SJSA1 (cell line): ENCODE data around the gene WWOX. TPM values are rescaled to one million over a fixed set of nuclear protein-coding genes. Genes with fewer than 3 reads are reported as not detected.

Source experiments
- DNase-seq, 2 experiments: peaks; one replicate each; pipeline ENCODE4 v3.0.0-alpha.2; 2015 to 2020; ENCODE audit warnings: low spot score in 2 of 2, low read depth in 1 of 2
- H3K27ac ChIP-seq: fragments of 250-450 bp; sonication (Bioruptor Pico); 2 replicates; pipeline ENCODE4 v1.5.1; 2020; ENCODE audit warnings: mild to moderate bottlenecking, moderate library complexity
- H3K27me3 ChIP-seq: fragments of 250-450 bp; sonication (Bioruptor Pico); replicated peaks from 2 replicates; pipeline ENCODE4 v1.5.1; 2020; ENCODE audit warnings: mild to moderate bottlenecking, moderate library complexity
- H3K36me3 ChIP-seq: fragments of 250-450 bp; sonication (Bioruptor Pico); 2 replicates; pipeline ENCODE4 v1.5.1; 2020; ENCODE audit warnings: mild to moderate bottlenecking
- H3K4me1 ChIP-seq: fragments of 250-450 bp; sonication (Bioruptor Pico); replicated peaks from 2 replicates; pipeline ENCODE4 v1.6.1; 2021; ENCODE audit warnings: mild to moderate bottlenecking
- H3K4me3 ChIP-seq: fragments of 250-450 bp; sonication (Bioruptor Pico); 2 replicates; pipeline ENCODE4 v1.5.1; 2020; ENCODE audit warnings: mild to moderate bottlenecking
- H3K9me3 ChIP-seq: fragments of 250-450 bp; sonication (Bioruptor Pico); replicated peaks from 2 replicates; pipeline ENCODE4 v1.5.1; 2020; ENCODE audit warnings: mild to moderate bottlenecking
- total RNA-seq: library from RNA; depleted of rRNA; stranded (reverse); fragments of >200 nt; shearing (Covaris generic); gene quantifications from 2 replicates; pipeline ENCODE4 v1.2.3, GENCODE V29; 2014

WWOX gene
- total RNA-seq, 1 experiment from 2014 or later: 13.4 TPM

DNA sequence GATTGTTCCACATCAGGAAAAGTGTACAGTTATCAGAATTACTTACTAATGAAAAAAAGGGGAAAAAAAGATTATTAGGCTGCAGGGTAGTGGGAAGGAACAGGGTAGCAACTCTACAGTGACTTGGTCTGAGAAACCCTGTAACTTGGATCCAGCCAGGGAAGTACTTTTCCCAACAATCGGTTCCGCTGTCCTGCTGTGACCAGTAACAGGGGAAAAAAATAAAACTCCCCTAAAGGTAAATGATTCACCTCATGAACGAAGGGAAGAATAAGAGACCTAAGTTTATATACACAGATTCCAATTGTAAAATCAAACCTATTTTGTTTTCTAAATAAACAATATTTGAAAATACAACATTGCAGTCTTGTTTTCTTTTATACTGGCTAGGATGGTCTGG is 189.9 kb downstream of the WWOX start:
- DNase-seq: peak in 1 of 2 experiments; percentile 11
- H3K4me1 ChIP-seq: peaks cover 24% of the 10 kb centered on the region
- no peaks in the 10 kb centered on the region for H3K36me3 ChIP-seq
- H3K9me3 ChIP-seq: no peaks in the 10 kb centered on the region
- H3K27ac ChIP-seq: no peak overlapping the region
- no peaks in the 10 kb centered on the region for H3K27me3 ChIP-seq
- no peak overlapping the region for H3K4me3 ChIP-seq

GRCh38 chr16:78289844-78290277 is 190.4 kb downstream of the WWOX start:
- Histone ChIP-seq H3K9me3 (no peaks in the 10 kb centered on the region), H3K36me3 (no peaks in the 10 kb centered on the region), H3K27me3 (no peaks in the 10 kb centered on the region), H3K27ac (no peak overlapping the region), H3K4me1 (peaks cover 24% of the 10 kb centered on the region), H3K4me3 (no peak overlapping the region)
- no peak for DNase-seq

GRCh38 chr16:78290395-78290794 is 190.9 kb downstream of the WWOX start:
- H3K27ac ChIP-seq: no peak overlapping the region
- H3K4me3 ChIP-seq: no peak overlapping the region
- no peak for DNase-seq
- H3K27me3 ChIP-seq: no peaks in the 10 kb centered on the region
- peaks cover 24% of the 10 kb centered on the region for H3K4me1 ChIP-seq
- no peaks in the 10 kb centered on the region for H3K9me3 ChIP-seq
- no peaks in the 10 kb centered on the region for H3K36me3 ChIP-seq

DNA sequence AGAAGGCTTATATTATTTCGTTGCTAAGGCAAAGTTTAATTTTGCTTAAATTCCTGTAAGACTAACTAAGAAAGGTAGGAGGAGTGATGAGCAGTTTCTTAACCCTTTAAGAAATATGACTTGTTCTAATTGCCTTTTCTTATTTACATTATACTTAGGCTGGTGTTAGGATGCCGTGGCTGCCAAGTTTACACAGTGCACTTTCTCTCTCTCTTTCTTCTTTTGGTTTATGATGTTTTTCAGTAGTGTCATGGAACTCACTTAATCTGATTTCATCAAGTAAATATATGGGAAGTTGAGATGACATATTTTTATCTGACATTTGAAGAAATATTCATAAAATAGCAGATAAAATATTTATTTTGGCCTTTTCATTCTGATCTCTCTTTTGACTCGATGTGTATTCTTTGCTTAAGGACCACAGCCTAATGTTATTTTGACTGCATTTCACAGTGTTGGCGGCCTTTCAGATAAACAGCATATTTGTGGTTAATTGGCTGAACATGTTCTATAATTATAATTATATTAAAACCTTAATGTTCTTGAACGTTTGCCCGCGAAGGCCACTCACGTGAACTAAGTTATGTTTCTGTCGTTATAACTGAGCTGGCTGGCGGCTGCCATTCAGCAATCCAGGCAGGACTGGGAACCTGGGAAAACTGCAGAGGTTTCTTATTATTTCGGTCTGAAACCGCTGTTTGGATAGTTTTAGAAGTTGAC is 191.6 kb downstream of the WWOX start:
- Histone ChIP-seq H3K36me3 (no peaks in the 10 kb centered on the region), H3K27ac (no peak overlapping the region), H3K9me3 (no peaks in the 10 kb centered on the region), H3K4me3 (no peak overlapping the region), H3K4me1 (peaks cover 24% of the 10 kb centered on the region), H3K27me3 (no peaks in the 10 kb centered on the region)
- no peak for DNase-seq

GRCh38 chr16:78291604-78292003 is 192.2 kb downstream of the WWOX start:
- Histone ChIP-seq H3K36me3 (no peaks in the 10 kb centered on the region), H3K27ac (no peak overlapping the region), H3K27me3 (no peaks in the 10 kb centered on the region), H3K4me1 (peaks cover 24% of the 10 kb centered on the region), H3K4me3 (no peak overlapping the region), H3K9me3 (no peaks in the 10 kb centered on the region)
- no peak for DNase-seq

DNA sequence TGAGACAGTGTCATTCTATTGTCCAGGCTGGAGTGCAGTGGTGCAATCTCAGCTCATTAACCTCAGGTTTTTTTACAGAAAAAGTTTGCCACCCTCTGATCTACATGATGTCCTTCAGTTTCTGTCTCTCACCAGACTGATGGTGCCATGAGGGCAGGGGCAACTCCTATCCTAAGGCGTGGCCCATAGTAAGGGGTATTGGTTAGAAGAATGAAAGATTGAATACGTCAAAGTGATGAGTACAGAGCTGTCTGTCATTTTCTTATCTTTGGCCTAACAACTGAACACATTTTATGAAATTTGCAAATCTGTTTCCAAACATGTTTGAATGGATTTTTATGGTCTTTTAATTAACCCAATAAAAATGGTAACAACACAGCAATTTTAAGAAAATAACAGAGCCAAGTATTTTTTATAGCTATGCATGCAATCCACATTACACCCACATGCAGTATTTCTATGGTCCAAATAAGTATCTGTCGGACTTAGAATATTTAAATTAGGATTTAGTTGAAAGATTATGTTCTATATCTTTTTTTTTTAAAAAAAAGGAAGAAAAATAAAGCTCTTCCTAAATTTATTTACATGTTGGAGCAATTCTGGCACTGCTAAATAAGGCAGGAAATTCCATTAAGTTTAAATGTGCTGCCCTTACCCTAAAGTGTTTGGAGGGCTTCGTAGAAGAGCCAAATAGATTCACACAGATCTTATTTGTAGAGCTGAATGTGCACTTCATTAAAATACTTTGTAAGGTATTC is 192.8 kb downstream of the WWOX start:
- Histone ChIP-seq H3K4me3 (no peak overlapping the region), H3K27me3 (no peaks in the 10 kb centered on the region), H3K4me1 (peaks cover 24% of the 10 kb centered on the region), H3K27ac (no peak overlapping the region), H3K36me3 (no peaks in the 10 kb centered on the region), H3K9me3 (no peaks in the 10 kb centered on the region)
- DNase-seq: no peak

DNA sequence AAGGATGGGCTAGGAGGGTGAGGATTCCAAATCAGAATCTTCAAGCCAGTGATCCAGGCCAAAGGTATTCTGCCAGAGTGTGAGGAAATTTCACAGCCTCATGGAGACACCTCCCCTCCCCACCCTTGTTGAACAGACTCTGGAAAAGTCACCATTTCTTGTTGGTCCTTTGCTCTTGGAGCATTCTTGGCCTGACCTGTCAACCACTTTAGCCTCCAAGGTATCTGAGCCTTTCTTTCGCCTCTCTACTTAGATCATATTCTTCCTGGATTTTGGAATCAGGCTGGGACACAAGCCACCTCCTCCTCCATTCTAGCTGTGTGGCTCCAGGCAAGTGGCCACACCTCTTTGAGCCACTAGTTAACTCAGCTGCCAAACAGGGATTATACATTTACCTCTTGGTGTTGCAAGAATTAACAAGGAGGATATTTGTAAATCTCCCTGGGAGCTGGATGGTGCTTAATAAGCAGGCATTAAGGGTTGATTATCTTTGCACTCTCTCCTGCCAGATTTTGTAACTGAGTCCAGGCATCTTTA is 193.5 kb downstream of the WWOX start:
- Histone ChIP-seq H3K4me3 (no peak overlapping the region), H3K9me3 (no peaks in the 10 kb centered on the region), H3K27ac (no peak overlapping the region), H3K36me3 (no peaks in the 10 kb centered on the region), H3K27me3 (no peaks in the 10 kb centered on the region), H3K4me1 (peaks cover 24% of the 10 kb centered on the region)
- no peak for DNase-seq

DNA sequence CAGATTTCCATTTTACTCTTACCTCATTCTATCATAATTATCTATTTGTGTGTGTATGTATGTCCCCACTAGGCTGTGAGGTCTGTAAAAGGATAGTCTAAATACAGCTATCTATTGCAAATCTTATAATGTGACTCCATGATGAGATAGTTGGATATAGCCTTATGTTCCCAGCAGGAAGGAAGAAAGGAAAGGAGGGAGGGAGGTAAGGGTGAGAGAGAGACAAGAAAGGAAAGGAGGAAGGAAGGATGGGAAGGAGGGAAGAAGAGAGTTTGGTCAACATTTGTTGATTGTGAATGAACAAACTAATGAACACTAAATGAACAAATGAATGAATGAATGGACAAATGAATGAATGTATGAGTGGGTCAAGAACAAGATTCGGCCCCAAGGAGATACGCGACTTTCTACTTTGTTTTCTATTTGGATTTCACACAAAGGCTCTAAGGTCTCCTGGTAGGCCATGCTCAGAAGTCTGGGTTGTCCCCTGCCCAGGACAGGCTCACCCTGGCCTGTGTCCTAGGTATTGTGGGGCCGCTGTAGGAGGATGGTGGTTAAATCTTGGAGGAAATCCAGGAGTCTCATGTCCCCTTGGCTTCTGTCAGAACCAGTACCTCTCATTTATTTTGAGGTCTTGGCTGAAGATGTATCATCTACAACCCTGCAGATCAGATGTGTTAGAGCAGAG is 195.2 kb downstream of the WWOX start:
- H3K4me3 ChIP-seq: no peak overlapping the region
- no peaks in the 10 kb centered on the region for H3K9me3 ChIP-seq
- DNase-seq: no peak
- no peaks in the 10 kb centered on the region for H3K36me3 ChIP-seq
- H3K27me3 ChIP-seq: no peaks in the 10 kb centered on the region
- no peak overlapping the region for H3K27ac ChIP-seq
- peaks cover 18% of the 10 kb centered on the region for H3K4me1 ChIP-seq

DNA sequence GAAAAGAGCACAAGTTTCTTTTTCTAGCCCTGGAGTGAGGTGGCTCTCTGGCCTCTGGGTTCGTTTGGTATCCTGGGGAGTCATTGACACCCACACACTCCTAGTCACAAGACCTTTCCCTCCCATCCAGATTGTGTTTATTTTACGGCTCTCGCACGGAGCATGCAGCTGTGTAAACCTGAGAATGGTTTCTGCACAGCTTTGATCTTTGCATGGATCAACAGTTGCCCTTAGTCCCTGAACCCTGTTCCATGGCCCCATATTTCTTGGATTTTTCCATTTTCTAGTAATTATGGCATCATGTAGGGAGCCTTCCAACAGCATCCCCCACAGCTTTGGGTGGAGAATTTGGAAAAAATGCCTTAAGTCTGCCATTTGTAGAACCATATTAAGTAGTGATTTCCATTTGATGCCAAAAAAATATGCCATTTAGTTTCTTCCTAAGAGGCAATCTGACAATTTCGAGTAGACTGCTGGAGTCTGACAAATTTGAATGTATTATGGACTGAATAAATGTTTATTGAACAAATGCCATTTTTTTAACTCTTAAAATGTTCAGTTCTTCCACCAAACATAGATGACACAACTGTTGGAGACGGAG is 197.7 kb downstream of the WWOX start:
- no peaks in the 10 kb centered on the region for H3K4me1 ChIP-seq
- no peaks in the 10 kb centered on the region for H3K36me3 ChIP-seq
- no peak overlapping the region for H3K4me3 ChIP-seq
- no peaks in the 10 kb centered on the region for H3K27me3 ChIP-seq
- DNase-seq: no peak
- no peak overlapping the region for H3K27ac ChIP-seq
- H3K9me3 ChIP-seq: no peaks in the 10 kb centered on the region

GRCh38 chr16:78298986-78299385 is 199.5 kb downstream of the WWOX start:
- Histone ChIP-seq H3K27ac (no peak overlapping the region), H3K4me3 (no peak overlapping the region), H3K36me3 (no peaks in the 10 kb centered on the region), H3K4me1 (peaks cover 5% of the 10 kb centered on the region; the same call in 1 of the 2 replicates), H3K9me3 (no peaks in the 10 kb centered on the region), H3K27me3 (no peaks in the 10 kb centered on the region)
- no peak for DNase-seq

GRCh38 chr16:78300469-78300868 is 201.0 kb downstream of the WWOX start:
- Histone ChIP-seq H3K36me3 (no peaks in the 10 kb centered on the region), H3K27ac (no peak overlapping the region), H3K9me3 (no peaks in the 10 kb centered on the region), H3K4me3 (no peak overlapping the region), H3K4me1 (peaks cover 8% of the 10 kb centered on the region; the same call in 1 of the 2 replicates), H3K27me3 (no peaks in the 10 kb centered on the region)
- no peak for DNase-seq

DNA sequence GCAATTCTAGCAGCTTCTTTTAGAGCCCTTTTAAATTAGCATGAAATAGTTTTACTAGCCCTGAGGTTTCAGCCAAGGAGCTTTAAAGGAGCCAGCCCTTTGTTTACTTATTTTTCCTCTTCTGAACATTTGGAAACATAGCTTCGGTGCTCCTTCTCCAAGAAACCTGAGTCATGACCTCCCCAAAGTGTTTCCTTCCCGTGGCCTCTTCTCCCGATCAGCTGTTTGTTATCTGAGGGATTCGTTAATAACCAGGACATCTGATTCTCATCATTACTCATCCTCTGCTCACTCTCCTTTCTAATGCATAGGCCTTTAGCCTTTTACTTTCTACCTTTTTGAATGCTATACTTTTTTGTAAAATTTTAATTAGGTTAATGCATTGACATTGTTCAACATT is 204.5 kb downstream of the WWOX start:
- peaks cover 8% of the 10 kb centered on the region; the same call in 1 of the 2 replicates for H3K4me1 ChIP-seq
- no peaks in the 10 kb centered on the region for H3K36me3 ChIP-seq
- no peaks in the 10 kb centered on the region for H3K9me3 ChIP-seq
- no peak overlapping the region for H3K27ac ChIP-seq
- DNase-seq: no peak
- no peaks in the 10 kb centered on the region for H3K27me3 ChIP-seq
- H3K4me3 ChIP-seq: no peak overlapping the region

- Histone ChIP-seq H3K36me3 (no peaks in the 10 kb centered on the region), H3K4me3 (no peak overlapping the region), H3K4me1 (peaks cover 22% of the 10 kb centered on the region), H3K27me3 (no peaks in the 10 kb centered on the region), H3K9me3 (no peaks in the 10 kb centered on the region), H3K27ac (no peak overlapping the region)
- no peak for DNase-seq
Measured at GRCh38 chr16:78306361-78306760, 206.9 kb downstream of the WWOX start.
